ENCODE data around the gene CFP. TPM values are rescaled to one million over a fixed set of nuclear protein-coding genes. Genes with fewer than 3 reads are reported as not detected.

CFP gene
- total RNA-seq, 6 experiments from 2014 or later = 0.05 to 0.28 (median 0.13) TPM

GRCh38 chrX:47634871-47635575 lies 5.3 kb upstream of the CFP start:
- Mint-ChIP-seq H3K27me3 (ENCODE audit: insufficient read depth) (no peaks in the 10 kb centered on the region; the same call in 1 of the 2 replicates), H3K36me3 (ENCODE audit: low read depth) (peaks cover 6% of the 10 kb centered on the region), H3K27ac (no peak overlapping the region), H3K4me1 (ENCODE audit: low read depth) (no peaks in the 10 kb centered on the region), H3K9me3 (no peaks in the 10 kb centered on the region), H3K4me3 (no peak overlapping the region)
- no peak for DNase-seq
- TF ChIP-seq, protein P1, sequence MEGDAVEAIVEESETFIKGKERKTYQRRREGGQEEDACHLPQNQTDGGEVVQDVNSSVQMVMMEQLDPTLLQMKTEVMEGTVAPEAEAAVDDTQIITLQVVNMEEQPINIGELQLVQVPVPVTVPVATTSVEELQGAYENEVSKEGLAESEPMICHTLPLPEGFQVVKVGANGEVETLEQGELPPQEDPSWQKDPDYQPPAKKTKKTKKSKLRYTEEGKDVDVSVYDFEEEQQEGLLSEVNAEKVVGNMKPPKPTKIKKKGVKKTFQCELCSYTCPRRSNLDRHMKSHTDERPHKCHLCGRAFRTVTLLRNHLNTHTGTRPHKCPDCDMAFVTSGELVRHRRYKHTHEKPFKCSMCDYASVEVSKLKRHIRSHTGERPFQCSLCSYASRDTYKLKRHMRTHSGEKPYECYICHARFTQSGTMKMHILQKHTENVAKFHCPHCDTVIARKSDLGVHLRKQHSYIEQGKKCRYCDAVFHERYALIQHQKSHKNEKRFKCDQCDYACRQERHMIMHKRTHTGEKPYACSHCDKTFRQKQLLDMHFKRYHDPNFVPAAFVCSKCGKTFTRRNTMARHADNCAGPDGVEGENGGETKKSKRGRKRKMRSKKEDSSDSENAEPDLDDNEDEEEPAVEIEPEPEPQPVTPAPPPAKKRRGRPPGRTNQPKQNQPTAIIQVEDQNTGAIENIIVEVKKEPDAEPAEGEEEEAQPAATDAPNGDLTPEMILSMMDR (IDR thresholded peaks at IDR 0.05) = no peak

GRCh38 chrX:47633689-47634590 lies 4.2 kb upstream of the CFP start:
- no peak for DNase-seq
- Mint-ChIP-seq H3K36me3 (ENCODE audit: low read depth) (no peaks in the 10 kb centered on the region; the same call in 1 of the 2 replicates), H3K4me1 (ENCODE audit: low read depth) (no peaks in the 10 kb centered on the region), H3K9me3 (no peaks in the 10 kb centered on the region), H3K27me3 (ENCODE audit: insufficient read depth) (no peaks in the 10 kb centered on the region; the same call in 1 of the 2 replicates), H3K4me3 (no peak overlapping the region), H3K27ac (no peak overlapping the region)
- TF ChIP-seq, protein P1 (IDR thresholded peaks at IDR 0.05) = no peak

DNA sequence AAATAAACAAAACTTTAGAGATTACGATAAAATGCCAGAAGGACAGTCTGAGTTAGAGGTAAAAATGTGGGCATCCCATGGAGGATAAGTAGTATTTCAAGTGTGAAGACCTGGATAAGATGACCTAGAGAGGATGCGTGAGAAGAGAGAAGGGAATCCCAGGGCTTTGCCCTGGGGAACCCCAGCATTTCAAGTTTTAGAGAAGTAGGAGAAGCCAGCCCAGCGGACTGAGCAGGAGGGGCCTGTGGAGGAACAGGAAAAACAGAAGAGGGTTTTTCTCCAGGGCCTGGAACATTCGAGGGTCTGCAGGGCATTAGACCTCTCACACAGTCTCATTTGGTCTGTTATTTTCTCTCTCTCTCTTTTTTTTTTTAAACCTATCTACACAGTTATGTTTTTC lies 2.9 kb upstream of the CFP start:
- no peak for DNase-seq
- Mint-ChIP-seq H3K27ac (no peak overlapping the region), H3K4me3 (no peak overlapping the region)

DNA sequence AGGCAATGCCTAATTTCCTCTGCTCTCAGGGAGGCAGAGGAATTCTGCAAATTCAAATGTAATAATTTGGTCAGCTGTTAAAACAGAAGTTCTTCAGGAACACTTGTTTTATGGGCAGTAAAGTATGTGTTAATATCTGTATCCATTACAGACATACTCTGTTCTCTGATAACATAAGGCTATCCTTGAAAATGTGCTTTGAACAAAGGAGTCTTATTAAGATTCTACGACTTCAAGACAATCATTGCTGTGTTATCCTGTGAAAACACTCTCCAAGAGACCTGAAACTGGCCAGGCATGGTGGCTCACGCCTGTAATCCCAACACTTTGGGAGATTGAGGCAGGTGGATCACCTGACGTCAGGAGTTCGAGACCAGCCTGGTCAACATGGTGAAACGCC lies 1.9 kb upstream of the CFP start:
- no peaks in the 10 kb centered on the region for H3K4me1 Mint-ChIP-seq (ENCODE audit: low read depth)
- H3K36me3 Mint-ChIP-seq (ENCODE audit: low read depth) = no peaks in the 10 kb centered on the region; the same call in 1 of the 2 replicates
- no peaks in the 10 kb centered on the region; the same call in 1 of the 2 replicates for H3K27me3 Mint-ChIP-seq (ENCODE audit: insufficient read depth)
- H3K27ac Mint-ChIP-seq = no peak overlapping the region
- H3K9me3 Mint-ChIP-seq = no peaks in the 10 kb centered on the region
- no peak overlapping the region for H3K4me3 Mint-ChIP-seq
- no peak for DNase-seq
- TF ChIP-seq, protein P1 (IDR thresholded peaks at IDR 0.05) = no peak

More for the DNA sequence above, 2.9 kb upstream of the CFP start:
- Mint-ChIP-seq H3K36me3 (ENCODE audit: low read depth) (no peaks in the 10 kb centered on the region; the same call in 1 of the 2 replicates), H3K27me3 (ENCODE audit: insufficient read depth) (no peaks in the 10 kb centered on the region; the same call in 1 of the 2 replicates), H3K9me3 (no peaks in the 10 kb centered on the region), H3K4me1 (ENCODE audit: low read depth) (no peaks in the 10 kb centered on the region)
- TF ChIP-seq, protein P1 (IDR thresholded peaks at IDR 0.05) = no peak

DNA sequence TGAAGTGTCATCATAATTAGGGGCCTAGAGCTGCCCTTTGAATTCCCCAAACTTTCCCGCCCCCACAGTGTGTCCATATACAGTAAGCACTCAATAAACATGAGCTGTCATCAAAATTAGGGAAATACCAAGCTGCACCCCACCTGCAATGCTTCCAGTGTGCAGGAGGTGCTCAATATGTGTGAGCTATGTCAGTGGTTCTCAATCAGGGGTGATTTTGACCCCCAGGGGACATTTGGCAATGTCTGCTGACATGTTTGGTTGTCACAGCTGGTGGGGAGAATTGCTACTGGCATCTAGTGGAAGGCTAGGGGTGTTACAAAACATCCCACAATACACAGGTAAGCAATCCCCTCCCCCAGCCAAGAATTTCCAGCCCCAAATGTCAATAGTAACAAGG lies 748 bp downstream of the CFP start:
- Mint-ChIP-seq H3K27ac (no peak overlapping the region), H3K4me3 (no peak overlapping the region), H3K4me1 (ENCODE audit: low read depth) (no peaks in the 10 kb centered on the region; the same call in 1 of the 2 replicates), H3K36me3 (ENCODE audit: low read depth) (no peaks in the 10 kb centered on the region; the same call in 1 of the 2 replicates), H3K27me3 (ENCODE audit: insufficient read depth) (no peaks in the 10 kb centered on the region; the same call in 1 of the 2 replicates), H3K9me3 (no peaks in the 10 kb centered on the region)
- TF ChIP-seq, protein P1 (IDR thresholded peaks at IDR 0.05) = no peak
- DNase-seq = no peak

All from HFFc6 (cell line).